Calu3 (cell line): ENCODE measurements around the gene TGM1. TPM values are rescaled to one million over a fixed set of nuclear protein-coding genes. Genes with fewer than 3 reads are reported as not detected.

ENCODE experiments used
- BruUV-seq: library from RNA; stranded (reverse); fragments of 400-500 nt; replicated peaks from 2 replicates; lab custom pipeline; 2021; lab: Mats Ljungman, UMichigan
- CTCF ChIA-PET: fragments of 300-600 bp; sonication (Branson Sonifier 250); formaldehyde crosslinking; loops from one replicate; lab custom pipeline; 2022; ENCODE audit warnings: antibody characterized with exemption; lab: Charles Lee
- DNase-seq: peaks from one replicate; pipeline ENCODE4 v3.0.0; 2022
- H3K27ac Mint-ChIP-seq: one replicate; pipeline ENCODE4 v1.8.0; 2022; ENCODE audit warnings: mixed read lengths; ENCODE audit not compliant: unreplicated experiment
- H3K27me3 Mint-ChIP-seq: one replicate; pipeline ENCODE4 v1.8.0; 2022; ENCODE audit warnings: mixed read lengths; ENCODE audit not compliant: unreplicated experiment
- H3K36me3 Mint-ChIP-seq: one replicate; pipeline ENCODE4 v1.8.0; 2022; ENCODE audit warnings: mild to moderate bottlenecking, moderate library complexity, mixed read lengths; ENCODE audit not compliant: insufficient read depth, unreplicated experiment
- H3K4me1 Mint-ChIP-seq: one replicate; pipeline ENCODE4 v1.8.0; 2022; ENCODE audit warnings: mild to moderate bottlenecking, low read depth, mixed read lengths; ENCODE audit not compliant: unreplicated experiment
- H3K4me3 Mint-ChIP-seq: one replicate; pipeline ENCODE4 v1.8.0; 2022; ENCODE audit warnings: mild to moderate bottlenecking, low read depth, moderate library complexity, mixed read lengths; ENCODE audit not compliant: unreplicated experiment
- H3K9me3 Mint-ChIP-seq: one replicate; pipeline ENCODE4 v1.8.0; 2022; ENCODE audit warnings: low read depth, mixed read lengths; ENCODE audit not compliant: unreplicated experiment
- intact Hi-C: fragments of 100-400 bp; cut with micrococcal nuclease; formaldehyde crosslinking; loops from one replicate; pipeline ENCODE4 v1.10.0; 2022; ENCODE audit not compliant: unreplicated experiment
- total RNA-seq: library from RNA; stranded (reverse); gene quantifications from 2 replicates; pipeline ENCODE4 v1.2.3, GENCODE V29; 2022
- TF ChIP-seq, protein P1 (sequence below): fragments of 200-600 bp; IDR thresholded peaks from one replicate; pipeline ENCODE4 v1.8.0; 2022; ENCODE audit warnings: antibody characterized with exemption; ENCODE audit not compliant: unreplicated experiment

The TGM1 gene
- total RNA-seq, 1 experiment from 2014 or later, result 4.5 TPM

DNA sequence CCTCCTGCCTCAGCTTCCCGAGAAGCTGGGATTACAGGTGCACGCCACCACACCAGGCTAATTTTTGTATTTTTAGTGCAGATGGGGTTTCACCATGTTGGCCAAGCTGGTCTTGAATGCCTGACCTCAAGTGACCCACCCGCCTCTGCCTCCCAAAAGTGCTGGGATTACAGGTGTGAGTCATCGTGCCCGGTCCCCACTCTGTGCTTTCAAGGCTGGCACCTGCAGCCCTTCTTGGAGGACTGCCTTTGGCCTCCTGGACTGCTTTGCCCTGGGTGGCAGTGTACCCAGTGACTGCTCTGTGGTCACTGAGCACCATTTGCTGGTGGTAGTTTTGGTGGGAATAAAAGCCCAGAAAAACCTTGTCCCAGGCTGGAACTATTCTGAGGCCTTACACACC lies 24.0 kb upstream of the TGM1 start:
- TF ChIP-seq, protein P1, sequence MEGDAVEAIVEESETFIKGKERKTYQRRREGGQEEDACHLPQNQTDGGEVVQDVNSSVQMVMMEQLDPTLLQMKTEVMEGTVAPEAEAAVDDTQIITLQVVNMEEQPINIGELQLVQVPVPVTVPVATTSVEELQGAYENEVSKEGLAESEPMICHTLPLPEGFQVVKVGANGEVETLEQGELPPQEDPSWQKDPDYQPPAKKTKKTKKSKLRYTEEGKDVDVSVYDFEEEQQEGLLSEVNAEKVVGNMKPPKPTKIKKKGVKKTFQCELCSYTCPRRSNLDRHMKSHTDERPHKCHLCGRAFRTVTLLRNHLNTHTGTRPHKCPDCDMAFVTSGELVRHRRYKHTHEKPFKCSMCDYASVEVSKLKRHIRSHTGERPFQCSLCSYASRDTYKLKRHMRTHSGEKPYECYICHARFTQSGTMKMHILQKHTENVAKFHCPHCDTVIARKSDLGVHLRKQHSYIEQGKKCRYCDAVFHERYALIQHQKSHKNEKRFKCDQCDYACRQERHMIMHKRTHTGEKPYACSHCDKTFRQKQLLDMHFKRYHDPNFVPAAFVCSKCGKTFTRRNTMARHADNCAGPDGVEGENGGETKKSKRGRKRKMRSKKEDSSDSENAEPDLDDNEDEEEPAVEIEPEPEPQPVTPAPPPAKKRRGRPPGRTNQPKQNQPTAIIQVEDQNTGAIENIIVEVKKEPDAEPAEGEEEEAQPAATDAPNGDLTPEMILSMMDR, result no peak
- Mint-ChIP-seq H3K4me3 (no peak overlapping the region), H3K36me3 (no peaks in the 10 kb centered on the region), H3K4me1 (no peaks in the 10 kb centered on the region), H3K9me3 (no peaks in the 10 kb centered on the region), H3K27ac (no peak overlapping the region), H3K27me3 (no peaks in the 10 kb centered on the region)
- BruUV-seq, result no TSS peak
- CTCF ChIA-PET, result no interaction called here
- intact Hi-C loops, result no loop called here
- no peak for DNase-seq

DNA sequence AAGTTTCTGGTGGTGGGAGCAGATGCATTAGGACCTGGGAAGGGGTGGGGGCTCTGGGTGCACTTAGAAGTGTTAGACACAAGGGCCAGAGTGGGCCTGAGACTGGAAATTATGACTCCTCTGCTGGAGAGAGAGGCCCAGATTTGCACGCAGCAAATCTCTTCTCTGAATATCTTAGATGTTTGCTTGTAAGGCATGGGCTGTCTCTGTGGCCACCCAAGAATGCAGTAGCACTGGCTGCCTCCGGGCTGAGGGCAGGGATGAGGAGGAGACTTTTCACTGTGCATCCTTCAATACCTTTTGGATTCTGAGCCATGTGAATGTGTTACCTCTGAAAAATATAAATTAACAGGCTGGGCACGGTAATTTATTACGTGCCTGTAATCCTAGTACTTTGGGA lies 22.4 kb upstream of the TGM1 start:
- Mint-ChIP-seq H3K9me3 (no peaks in the 10 kb centered on the region), H3K4me1 (no peaks in the 10 kb centered on the region), H3K27me3 (no peaks in the 10 kb centered on the region), H3K36me3 (no peaks in the 10 kb centered on the region), H3K4me3 (no peak overlapping the region), H3K27ac (no peak overlapping the region)
- DNase-seq, result no peak
- CTCF ChIA-PET, result no interaction called here
- intact Hi-C loops, result no loop called here
- TF ChIP-seq, protein P1, result no peak
- BruUV-seq, result no TSS peak

DNA sequence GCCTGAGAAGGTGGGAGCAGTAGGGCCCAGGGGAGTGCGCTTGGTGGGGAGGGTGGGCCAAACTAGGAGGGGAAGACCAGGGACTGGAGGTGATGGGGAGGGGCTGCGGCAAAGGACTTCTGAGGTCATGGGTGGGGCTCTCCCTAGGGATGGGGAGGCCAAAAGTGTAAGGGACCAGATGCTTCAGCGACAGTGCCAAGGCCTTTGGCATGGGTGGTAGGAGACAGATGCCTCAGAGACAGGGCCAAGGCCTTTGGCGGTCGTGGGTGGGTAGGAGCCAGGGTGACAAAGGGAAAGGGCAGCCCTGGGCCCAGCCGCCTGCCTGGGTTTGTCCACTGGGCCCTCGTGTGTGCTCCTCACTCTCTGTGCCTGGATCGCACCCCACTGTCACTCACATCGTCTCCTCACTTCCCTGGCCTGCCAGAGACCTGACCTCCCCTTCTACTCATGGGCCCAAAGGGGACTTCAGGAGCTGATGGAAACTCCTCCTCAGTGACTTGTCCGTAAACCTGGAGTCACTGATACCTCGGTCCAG lies 21.6 kb upstream of the TGM1 start:
- intact Hi-C loops, result no loop called here
- Mint-ChIP-seq H3K4me1 (peaks cover 2% of the 10 kb centered on the region), H3K36me3 (no peaks in the 10 kb centered on the region), H3K27me3 (no peaks in the 10 kb centered on the region), H3K9me3 (no peaks in the 10 kb centered on the region), H3K27ac (no peak overlapping the region), H3K4me3 (no peak overlapping the region)
- TF ChIP-seq, protein P1, result no peak
- CTCF ChIA-PET, result no interaction called here
- no peak for DNase-seq
- no TSS peak for BruUV-seq

DNA sequence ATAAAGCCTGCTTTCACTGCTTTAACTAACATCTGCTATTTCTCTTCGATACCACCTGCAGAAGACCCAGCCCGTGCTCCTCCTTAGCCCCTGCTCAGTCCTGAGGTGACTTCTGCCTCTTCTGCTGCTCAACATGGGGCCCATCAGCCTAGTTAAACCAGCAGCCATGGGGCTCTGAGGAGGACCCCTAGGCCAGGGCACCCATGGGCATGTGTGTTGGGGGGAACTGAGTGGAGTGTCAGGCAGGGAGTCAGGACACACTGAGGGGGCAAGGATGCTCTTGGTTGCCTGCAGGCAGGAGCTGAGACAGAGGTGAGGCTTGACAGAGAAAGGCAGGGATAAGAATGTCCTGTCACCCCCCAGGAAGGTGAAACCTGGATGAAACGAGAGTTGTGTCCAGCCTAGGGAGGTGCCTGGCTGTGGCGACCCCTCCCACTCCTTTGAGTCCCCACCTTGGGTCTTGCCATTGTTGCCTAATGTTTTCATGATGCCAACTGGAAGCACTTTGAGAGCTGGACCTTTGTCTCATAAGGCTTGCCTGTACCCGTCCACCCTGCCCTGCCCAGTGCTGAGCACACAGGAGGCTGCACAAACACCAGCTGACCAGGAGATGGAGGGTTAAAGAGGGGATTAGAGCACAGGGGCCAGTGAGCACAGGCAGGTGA lies 21.0 kb upstream of the TGM1 start:
- CTCF ChIA-PET, result no interaction called here
- Mint-ChIP-seq H3K27me3 (no peaks in the 10 kb centered on the region), H3K4me3 (no peak overlapping the region), H3K4me1 (peaks cover 8% of the 10 kb centered on the region), H3K36me3 (no peaks in the 10 kb centered on the region), H3K27ac (no peak overlapping the region), H3K9me3 (no peaks in the 10 kb centered on the region)
- no TSS peak for BruUV-seq
- intact Hi-C loops, result no loop called here
- no peak for DNase-seq
- TF ChIP-seq, protein P1, result no peak
